ENCODE results near the gene FAM149B1. TPM values are rescaled to one million over a fixed set of nuclear protein-coding genes. Genes with fewer than 3 reads are reported as not detected.

Gene FAM149B1
- total and polyA plus RNA-seq, 2 of the 13 experiments (the other 11 are each of a cell fraction or from before 2014, with no cell fraction given) = 9.3 to 16.8 TPM

DNA sequence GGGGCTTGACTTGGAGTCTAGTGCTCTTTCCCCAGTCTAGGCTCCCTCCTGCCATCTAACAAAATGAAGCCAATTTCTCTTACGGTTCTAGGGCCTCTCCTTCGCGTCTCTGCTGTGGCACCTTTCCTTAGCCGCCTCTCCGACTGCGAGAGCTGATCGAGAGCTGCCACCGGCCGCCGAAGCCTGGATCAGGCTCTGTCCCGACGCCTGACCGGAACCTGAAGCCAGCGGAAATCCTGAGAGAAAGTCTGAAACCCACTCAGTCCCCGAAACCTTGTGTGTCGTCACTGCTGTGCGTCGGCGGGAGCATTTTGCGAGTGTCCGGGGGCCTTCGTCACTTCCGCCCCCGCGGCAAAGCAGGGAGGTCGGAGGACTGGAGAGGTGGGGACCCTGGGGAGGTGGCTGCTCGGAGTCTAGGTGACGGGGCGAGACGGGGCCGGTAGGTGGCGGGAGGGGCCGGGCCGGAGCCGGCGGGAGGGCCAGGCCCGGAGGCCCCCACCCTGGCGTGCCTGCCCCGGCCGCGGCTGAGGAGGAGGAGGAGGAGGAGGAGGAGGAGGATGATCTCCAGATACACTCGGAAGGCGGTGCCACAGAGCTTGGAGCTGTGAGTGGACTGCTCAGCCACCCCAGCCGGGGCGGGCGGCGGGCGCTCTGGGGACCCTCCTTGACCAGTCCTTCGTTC is at the start of gene FAM149B1, which contains the start of gene ECD (continued):
- TF ChIP-seq ZNF501 (CRISPR knock-in tag; IDR thresholded peaks at IDR 0.05) (peak; percentile 92), SKIL (CRISPR knock-in tag; IDR thresholded peaks at IDR 0.05; ENCODE audit: borderline replicate concordance) (no peak), SAP130 (CRISPR knock-in tag; IDR thresholded peaks at IDR 0.05; ENCODE audit: low read depth) (peak; percentile 93), ZNF629 (CRISPR knock-in tag; conservative IDR thresholded peaks at IDR 0.05) (no peak), ZNF556 (CRISPR knock-in tag; IDR thresholded peaks at IDR 0.05; ENCODE audit: borderline replicate concordance) (peak; percentile 88; the same call in 1 of the 2 replicates), ZBTB7B (CRISPR knock-in tag; IDR thresholded peaks at IDR 0.05) (peak; percentile 14; the same call in 1 of the 2 replicates), DNMT1 (CRISPR knock-in tag; IDR thresholded peaks at IDR 0.05) (peak; percentile 79; the same call in 1 of the 2 replicates), CAMTA2 (CRISPR knock-in tag; IDR thresholded peaks at IDR 0.05; ENCODE audit: borderline replicate concordance) (peak; percentile 50; the same call in 1 of the 2 replicates), ZC3H13 (CRISPR knock-in tag; IDR thresholded peaks at IDR 0.05) (peak; percentile 61), FOXA3 (CRISPR knock-in tag; IDR thresholded peaks at IDR 0.05) (peak; percentile 56), HOXD1 (CRISPR knock-in tag; IDR thresholded peaks at IDR 0.05) (no peak), ZNF563 (CRISPR knock-in tag; IDR thresholded peaks at IDR 0.05) (peak; percentile 89; the same call in 1 of the 2 replicates), CCDC6 (CRISPR knock-in tag; IDR thresholded peaks at IDR 0.05) (peak; percentile 76; the same call in 1 of the 2 replicates), ZNF766 (CRISPR knock-in tag; IDR thresholded peaks at IDR 0.05; ENCODE audit: borderline replicate concordance) (peak; percentile 80; the same call in 1 of the 2 replicates), SP1 (IDR thresholded peaks at IDR 0.05) (no peak), SP1 (CRISPR knock-in tag; IDR thresholded peaks at IDR 0.05) (peak; percentile 67), SALL2 (CRISPR knock-in tag; IDR thresholded peaks at IDR 0.05) (peak; percentile 90), ZNF331 (CRISPR knock-in tag; IDR thresholded peaks at IDR 0.05) (peak; percentile 81; the same call in 1 of the 2 replicates), TBX2 (CRISPR knock-in tag; IDR thresholded peaks at IDR 0.05; ENCODE audit: borderline replicate concordance) (peak; percentile 80)
- TF ChIP-seq, protein P1, sequence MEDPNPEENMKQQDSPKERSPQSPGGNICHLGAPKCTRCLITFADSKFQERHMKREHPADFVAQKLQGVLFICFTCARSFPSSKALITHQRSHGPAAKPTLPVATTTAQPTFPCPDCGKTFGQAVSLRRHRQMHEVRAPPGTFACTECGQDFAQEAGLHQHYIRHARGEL (CRISPR knock-in tag; IDR thresholded peaks at IDR 0.05) = peak; percentile 88; the same call in 1 of the 2 replicates
- TF ChIP-seq, protein P2, sequence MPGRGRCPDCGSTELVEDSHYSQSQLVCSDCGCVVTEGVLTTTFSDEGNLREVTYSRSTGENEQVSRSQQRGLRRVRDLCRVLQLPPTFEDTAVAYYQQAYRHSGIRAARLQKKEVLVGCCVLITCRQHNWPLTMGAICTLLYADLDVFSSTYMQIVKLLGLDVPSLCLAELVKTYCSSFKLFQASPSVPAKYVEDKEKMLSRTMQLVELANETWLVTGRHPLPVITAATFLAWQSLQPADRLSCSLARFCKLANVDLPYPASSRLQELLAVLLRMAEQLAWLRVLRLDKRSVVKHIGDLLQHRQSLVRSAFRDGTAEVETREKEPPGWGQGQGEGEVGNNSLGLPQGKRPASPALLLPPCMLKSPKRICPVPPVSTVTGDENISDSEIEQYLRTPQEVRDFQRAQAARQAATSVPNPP (CRISPR knock-in tag; IDR thresholded peaks at IDR 0.05) = peak; percentile 79
- TF ChIP-seq, protein P3, sequence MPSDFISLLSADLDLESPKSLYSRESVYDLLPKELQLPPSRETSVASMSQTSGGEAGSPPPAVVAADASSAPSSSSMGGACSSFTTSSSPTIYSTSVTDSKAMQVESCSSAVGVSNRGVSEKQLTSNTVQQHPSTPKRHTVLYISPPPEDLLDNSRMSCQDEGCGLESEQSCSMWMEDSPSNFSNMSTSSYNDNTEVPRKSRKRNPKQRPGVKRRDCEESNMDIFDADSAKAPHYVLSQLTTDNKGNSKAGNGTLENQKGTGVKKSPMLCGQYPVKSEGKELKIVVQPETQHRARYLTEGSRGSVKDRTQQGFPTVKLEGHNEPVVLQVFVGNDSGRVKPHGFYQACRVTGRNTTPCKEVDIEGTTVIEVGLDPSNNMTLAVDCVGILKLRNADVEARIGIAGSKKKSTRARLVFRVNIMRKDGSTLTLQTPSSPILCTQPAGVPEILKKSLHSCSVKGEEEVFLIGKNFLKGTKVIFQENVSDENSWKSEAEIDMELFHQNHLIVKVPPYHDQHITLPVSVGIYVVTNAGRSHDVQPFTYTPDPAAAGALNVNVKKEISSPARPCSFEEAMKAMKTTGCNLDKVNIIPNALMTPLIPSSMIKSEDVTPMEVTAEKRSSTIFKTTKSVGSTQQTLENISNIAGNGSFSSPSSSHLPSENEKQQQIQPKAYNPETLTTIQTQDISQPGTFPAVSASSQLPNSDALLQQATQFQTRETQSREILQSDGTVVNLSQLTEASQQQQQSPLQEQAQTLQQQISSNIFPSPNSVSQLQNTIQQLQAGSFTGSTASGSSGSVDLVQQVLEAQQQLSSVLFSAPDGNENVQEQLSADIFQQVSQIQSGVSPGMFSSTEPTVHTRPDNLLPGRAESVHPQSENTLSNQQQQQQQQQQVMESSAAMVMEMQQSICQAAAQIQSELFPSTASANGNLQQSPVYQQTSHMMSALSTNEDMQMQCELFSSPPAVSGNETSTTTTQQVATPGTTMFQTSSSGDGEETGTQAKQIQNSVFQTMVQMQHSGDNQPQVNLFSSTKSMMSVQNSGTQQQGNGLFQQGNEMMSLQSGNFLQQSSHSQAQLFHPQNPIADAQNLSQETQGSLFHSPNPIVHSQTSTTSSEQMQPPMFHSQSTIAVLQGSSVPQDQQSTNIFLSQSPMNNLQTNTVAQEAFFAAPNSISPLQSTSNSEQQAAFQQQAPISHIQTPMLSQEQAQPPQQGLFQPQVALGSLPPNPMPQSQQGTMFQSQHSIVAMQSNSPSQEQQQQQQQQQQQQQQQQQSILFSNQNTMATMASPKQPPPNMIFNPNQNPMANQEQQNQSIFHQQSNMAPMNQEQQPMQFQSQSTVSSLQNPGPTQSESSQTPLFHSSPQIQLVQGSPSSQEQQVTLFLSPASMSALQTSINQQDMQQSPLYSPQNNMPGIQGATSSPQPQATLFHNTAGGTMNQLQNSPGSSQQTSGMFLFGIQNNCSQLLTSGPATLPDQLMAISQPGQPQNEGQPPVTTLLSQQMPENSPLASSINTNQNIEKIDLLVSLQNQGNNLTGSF (CRISPR knock-in tag; IDR thresholded peaks at IDR 0.05) = 0 out of 2 replicates have a peak, but pooled peaks have one; percentile 59

All from HepG2 (cell line).